Breast epithelium (tissue), 3 donors: Measurements from ENCODE around the gene PRKAG1.

Experiments used
- CTCF ChIP-seq, 3 donors: fragments of 450-650 bp; IDR thresholded peaks; one replicate each; pipeline ENCODE4 v1.5.1; 2016 to 2017; ENCODE audit warnings: antibody characterized with exemption in 3 of 3, mild to moderate bottlenecking in 3 of 3, moderate library complexity in 3 of 3
- POLR2AphosphoS5 ChIP-seq, 3 donors: sonication (generic); formaldehyde crosslinking; IDR thresholded peaks; one replicate each; pipeline ENCODE4 v1.6.1; 2017; ENCODE audit warnings: antibody characterized with exemption in 3 of 3

- no peak for TF ChIP-seq CTCF (IDR thresholded peaks at IDR 0.05)
- TF ChIP-seq POLR2AphosphoS5 (IDR thresholded peaks at IDR 0.05): no peak
Measured at GRCh38 chr12:48961331-48961730, 57.2 kb downstream of the PRKAG1 start.
